T-helper 17 cell (primary cell): ENCODE data around the gene EGFL6. TPM values are rescaled to one million over a fixed set of nuclear protein-coding genes. Genes with fewer than 3 reads are reported as not detected.
"Not testable (repeated sequence)": the region's sequence is repeated elsewhere in the genome, so short reads cannot be mapped to it uniquely, and the experiment has no call there.

Experiments
- ATAC-seq: fragments of 150-1000 bp; cut with Tn5 transposase; 2 replicates; pipeline ENCODE4 v1.10.0; 2021; ENCODE audit warnings: mild to moderate bottlenecking, moderate library complexity
- DNase-seq, 3 donors: peaks; one replicate each; pipeline versions ENCODE4 v3.0.0 to v3.0.0-alpha.2; 2020 to 2021
- H3K9me3 ChIP-seq: one replicate; pipeline ENCODE4 v1.7.0; 2013; ENCODE audit warnings: low read length, mild to moderate bottlenecking; ENCODE audit not compliant: control insufficient read depth, poor library complexity, severe bottlenecking
- H3K27ac Mint-ChIP-seq: one replicate; pipeline ENCODE4 v1.8.0; 2022; ENCODE audit warnings: mild to moderate bottlenecking, moderate library complexity, mixed read lengths
- H3K27me3 Mint-ChIP-seq: one replicate; pipeline ENCODE4 v1.8.0; 2022; ENCODE audit warnings: mixed read lengths
- H3K36me3 Mint-ChIP-seq: one replicate; pipeline ENCODE4 v1.8.0; 2022; ENCODE audit warnings: low read depth, mixed read lengths
- H3K4me1 Mint-ChIP-seq: one replicate; pipeline ENCODE4 v1.8.0; 2022; ENCODE audit warnings: mild to moderate bottlenecking, mixed read lengths
- H3K4me3 Mint-ChIP-seq: one replicate; pipeline ENCODE4 v1.8.0; 2022; ENCODE audit warnings: mild to moderate bottlenecking, moderate library complexity, mixed read lengths
- total RNA-seq, 4 donors: library from RNA in 2 of 4; stranded (reverse) in 2 of 4; gene quantifications; one replicate each; pipeline ENCODE4 v1.2.3 and lab custom pipeline; 2022 to 2026

The EGFL6 gene
- total RNA-seq, 2 donors from 2014 or later: not detected

GRCh38 chrX:13648336-13648735 is 78.9 kb downstream of the EGFL6 start:
- not testable (repeated sequence) for H3K9me3 ChIP-seq, H3K27me3 Mint-ChIP-seq, H3K36me3 Mint-ChIP-seq, DNase-seq, H3K4me1 Mint-ChIP-seq, H3K27ac Mint-ChIP-seq, H3K4me3 Mint-ChIP-seq, ATAC-seq

GRCh38 chrX:13649838-13650237 is 80.4 kb downstream of the EGFL6 start:
- Mint-ChIP-seq H3K27ac (no peak overlapping the region), H3K27me3 (no peaks in the 10 kb centered on the region), H3K4me1 (peaks cover 10% of the 10 kb centered on the region), H3K36me3 (no peaks in the 10 kb centered on the region), H3K4me3 (no peak overlapping the region)
- no peak for DNase-seq
- no peak for ATAC-seq
- H3K9me3 ChIP-seq: no peaks in the 10 kb centered on the region

GRCh38 chrX:13650318-13650717 is 80.9 kb downstream of the EGFL6 start:
- H3K27ac Mint-ChIP-seq: no peak overlapping the region
- DNase-seq: no peak
- no peak overlapping the region for H3K4me3 Mint-ChIP-seq
- peaks cover 10% of the 10 kb centered on the region for H3K4me1 Mint-ChIP-seq
- ATAC-seq: no peak
- H3K36me3 Mint-ChIP-seq: no peaks in the 10 kb centered on the region
- no peaks in the 10 kb centered on the region for H3K9me3 ChIP-seq
- no peaks in the 10 kb centered on the region for H3K27me3 Mint-ChIP-seq

GRCh38 chrX:13651150-13651549 is 81.7 kb downstream of the EGFL6 start:
- ATAC-seq (no peak), DNase-seq (no peak)
- Mint-ChIP-seq H3K27ac (no peak overlapping the region), H3K4me1 (peaks cover 7% of the 10 kb centered on the region), H3K36me3 (no peaks in the 10 kb centered on the region), H3K4me3 (no peak overlapping the region), H3K27me3 (no peaks in the 10 kb centered on the region)
- H3K9me3 ChIP-seq: no peaks in the 10 kb centered on the region

- Mint-ChIP-seq H3K4me1 (peaks cover 6% of the 10 kb centered on the region), H3K36me3 (no peaks in the 10 kb centered on the region), H3K4me3 (peak overlapping the region; percentile 92), H3K27ac (peak overlapping the region; percentile 87), H3K27me3 (no peaks in the 10 kb centered on the region)
- no peaks in the 10 kb centered on the region for H3K9me3 ChIP-seq
- ATAC-seq (no peak), DNase-seq (no peak)
Measured at GRCh38 chrX:13652287-13652793, 82.9 kb downstream of the EGFL6 start.

GRCh38 chrX:13652850-13653693 is 83.7 kb downstream of the EGFL6 start, which contains the start of gene TCEANC:
TSS of gene TCEANC (plus strand) at chrX:13653141. CDS start at chrX:13662509, 9,368 bp downstream.
- H3K27ac Mint-ChIP-seq: peak within 1 kb of the TSS; percentile 87
- peak; percentile 82 to 88 (median 82) for DNase-seq
- peak within 1 kb of the TSS; percentile 92 for H3K4me3 Mint-ChIP-seq
- no peaks in the 10 kb centered on the region for H3K36me3 Mint-ChIP-seq
- ATAC-seq: peak; percentile 96
- H3K27me3 Mint-ChIP-seq: no peaks in the 10 kb centered on the region
- peaks cover 2% of the 10 kb centered on the region for H3K4me1 Mint-ChIP-seq
- H3K9me3 ChIP-seq: no peaks in the 10 kb centered on the region

GRCh38 chrX:13654116-13654515 is 84.7 kb downstream of the EGFL6 start:
- DNase-seq: no peak
- no peak for ATAC-seq
- Mint-ChIP-seq H3K4me3 (no peak overlapping the region), H3K27me3 (no peaks in the 10 kb centered on the region), H3K4me1 (peaks cover 8% of the 10 kb centered on the region), H3K27ac (peak overlapping the region; percentile 87), H3K36me3 (no peaks in the 10 kb centered on the region)
- H3K9me3 ChIP-seq: no peaks in the 10 kb centered on the region

GRCh38 chrX:13655674-13656073 is 86.3 kb downstream of the EGFL6 start:
- no peaks in the 10 kb centered on the region for H3K9me3 ChIP-seq
- peaks cover 8% of the 10 kb centered on the region for H3K4me1 Mint-ChIP-seq
- H3K27ac Mint-ChIP-seq: peak overlapping the region; percentile 82
- DNase-seq: no peak
- H3K4me3 Mint-ChIP-seq: no peak overlapping the region
- ATAC-seq: no peak
- peaks cover 2% of the 10 kb centered on the region for H3K36me3 Mint-ChIP-seq
- H3K27me3 Mint-ChIP-seq: no peaks in the 10 kb centered on the region

GRCh38 chrX:13658602-13659001 is 89.2 kb downstream of the EGFL6 start:
- DNase-seq (no peak), ATAC-seq (peak; percentile 57)
- peaks cover 2% of the 10 kb centered on the region for H3K36me3 Mint-ChIP-seq
- peak overlapping the region; percentile 36 for H3K4me3 Mint-ChIP-seq
- peak overlapping the region; percentile 85 for H3K27ac Mint-ChIP-seq
- H3K9me3 ChIP-seq: no peaks in the 10 kb centered on the region
- H3K4me1 Mint-ChIP-seq: peaks cover 8% of the 10 kb centered on the region
- no peaks in the 10 kb centered on the region for H3K27me3 Mint-ChIP-seq

- ATAC-seq (no peak), DNase-seq (no peak)
- Mint-ChIP-seq H3K27me3 (no peaks in the 10 kb centered on the region), H3K36me3 (peaks cover 2% of the 10 kb centered on the region), H3K4me3 (peak overlapping the region; percentile 36), H3K27ac (peak overlapping the region; percentile 85), H3K4me1 (peaks cover 8% of the 10 kb centered on the region)
- no peaks in the 10 kb centered on the region for H3K9me3 ChIP-seq
Measured at GRCh38 chrX:13659063-13659462, 89.7 kb downstream of the EGFL6 start.

GRCh38 chrX:13661735-13662288 is 92.4 kb downstream of the EGFL6 start:
- H3K9me3 ChIP-seq: no peaks in the 10 kb centered on the region

GRCh38 chrX:13662355-13662791 is 93.0 kb downstream of the EGFL6 start:
- Mint-ChIP-seq H3K4me1 (peaks cover 8% of the 10 kb centered on the region), H3K27ac (peak overlapping the region; percentile 85), H3K4me3 (peak overlapping the region; percentile 63), H3K36me3 (peaks cover 2% of the 10 kb centered on the region), H3K27me3 (no peaks in the 10 kb centered on the region)
- H3K9me3 ChIP-seq: no peaks in the 10 kb centered on the region
- peak; percentile 35 for ATAC-seq
- DNase-seq: no peak

More at GRCh38 chrX:13661735-13662288, 92.4 kb downstream of the EGFL6 start:
- peak overlapping the region; percentile 85 for H3K27ac Mint-ChIP-seq
- H3K27me3 Mint-ChIP-seq: no peaks in the 10 kb centered on the region
- H3K36me3 Mint-ChIP-seq: peaks cover 2% of the 10 kb centered on the region
- ATAC-seq (peak; percentile 45), DNase-seq (no peak)
- H3K4me3 Mint-ChIP-seq: peak overlapping the region; percentile 63
- H3K4me1 Mint-ChIP-seq: peaks cover 8% of the 10 kb centered on the region

- Mint-ChIP-seq H3K27ac (no peak overlapping the region), H3K4me3 (no peak overlapping the region), H3K4me1 (peaks cover 3% of the 10 kb centered on the region), H3K27me3 (no peaks in the 10 kb centered on the region), H3K36me3 (peaks cover 2% of the 10 kb centered on the region)
- DNase-seq (no peak), ATAC-seq (no peak)
- H3K9me3 ChIP-seq: no peaks in the 10 kb centered on the region
Measured at GRCh38 chrX:13664020-13664419, 94.6 kb downstream of the EGFL6 start.
